ENCODE results near the gene SAMM50.

The SAMM50 gene

GRCh38 chr22:43976861-43977795 is 21.9 kb downstream of the SAMM50 start:
- CTCF ChIA-PET, result interaction anchor here (0.7 kb wide), 1 partner anchor 648 kb away, joined by 4 read pairs; no protein-coding TSS in a partner anchor
- POLR2A ChIA-PET, result no interaction called here
- no peak for TF ChIP-seq ZNF384 (IDR thresholded peaks at IDR 0.05)
- no peak for TF ChIP-seq ELF4 (IDR thresholded peaks at IDR 0.05)
- TF ChIP-seq FOXA1 (IDR thresholded peaks at IDR 0.05), result no peak
- TF ChIP-seq FOXM1 (IDR thresholded peaks at IDR 0.05; ENCODE audit: borderline replicate concordance), result no peak
- no peak for TF ChIP-seq PKNOX1 (IDR thresholded peaks at IDR 0.05)
- TF ChIP-seq SUZ12 (IDR thresholded peaks at IDR 0.05), result no peak
- TF ChIP-seq FOXK2 (IDR thresholded peaks at IDR 0.05), result no peak
- no peak for TF ChIP-seq CTBP1 (IDR thresholded peaks at IDR 0.05; ENCODE audit: borderline replicate concordance)
- no peak for TF ChIP-seq SP1 (IDR thresholded peaks at IDR 0.05)
- no peak for TF ChIP-seq LEF1 (IDR thresholded peaks at IDR 0.05; ENCODE audit: borderline replicate concordance)
- TF ChIP-seq ARNT (IDR thresholded peaks at IDR 0.05), result no peak
- no peak for DNase-seq (ENCODE audit: extremely low spot score)

- TF ChIP-seq ZNF384 (IDR thresholded peaks at IDR 0.05), result no peak
- CTCF ChIA-PET, result no interaction called here
- POLR2A ChIA-PET, result no interaction called here
- DNase-seq (ENCODE audit: extremely low spot score), result no peak
Measured at GRCh38 chr22:43978558-43978957, 23.3 kb downstream of the SAMM50 start.

DNA sequence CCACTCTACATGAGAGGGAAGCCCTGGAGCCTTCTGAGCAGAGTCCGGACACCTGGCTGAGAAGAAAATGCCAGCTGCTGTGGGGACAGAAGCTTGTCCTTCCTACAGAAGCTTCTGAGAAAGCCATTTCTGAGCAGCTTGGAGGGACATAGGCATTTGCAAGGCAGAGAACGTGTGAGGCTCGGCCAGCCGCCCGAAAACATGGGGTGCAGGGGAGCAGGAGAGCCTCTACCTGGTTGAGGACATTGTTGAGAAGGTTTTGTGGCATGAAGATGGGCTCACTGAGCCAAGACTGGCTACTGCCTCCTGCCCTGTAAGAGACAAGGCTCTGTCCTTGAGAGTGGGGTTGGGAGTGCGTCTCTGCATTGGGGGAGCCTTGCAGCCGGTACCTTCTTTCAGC is 25.3 kb downstream of the SAMM50 start:
- ChIA-PET CTCF (no interaction called here), POLR2A (no interaction called here)
- no peak for DNase-seq (ENCODE audit: extremely low spot score)
- no peak for TF ChIP-seq SUZ12 (IDR thresholded peaks at IDR 0.05)

DNA sequence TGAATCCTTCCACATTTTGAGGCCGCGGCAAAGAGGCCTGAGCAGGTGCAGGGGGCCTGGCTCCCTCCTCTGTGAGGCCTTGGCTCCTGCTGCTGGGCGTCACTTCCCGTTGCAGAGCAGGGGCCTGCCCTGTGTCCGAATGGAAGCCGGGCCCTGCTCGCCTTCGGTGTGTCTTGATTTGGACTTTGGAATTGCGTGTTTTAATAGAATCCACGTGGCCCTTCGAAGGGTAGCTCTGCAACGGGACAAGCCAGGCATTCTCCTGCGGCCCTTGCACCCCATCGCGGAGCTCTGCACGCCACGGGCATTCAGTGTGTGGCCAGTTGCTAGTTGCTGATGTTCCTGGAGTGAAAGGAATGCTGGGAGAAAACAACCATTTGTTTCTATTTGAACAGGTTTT is 25.8 kb downstream of the SAMM50 start:
- no peak for TF ChIP-seq SP1 (IDR thresholded peaks at IDR 0.05)
- TF ChIP-seq FOXA1 (IDR thresholded peaks at IDR 0.05), result no peak
- TF ChIP-seq NFRKB (IDR thresholded peaks at IDR 0.05), result no peak
- no peak for TF ChIP-seq ELF4 (IDR thresholded peaks at IDR 0.05)
- ChIA-PET CTCF (no interaction called here), POLR2A (no interaction called here)
- no peak for DNase-seq (ENCODE audit: extremely low spot score)

GRCh38 chr22:43983808-43984207 is 28.6 kb downstream of the SAMM50 start:
- no peak for TF ChIP-seq TARDBP (IDR thresholded peaks at IDR 0.05)
- TF ChIP-seq L3MBTL2 (conservative IDR thresholded peaks at IDR 0.05), result no peak
- TF ChIP-seq PKNOX1 (IDR thresholded peaks at IDR 0.05), result no peak
- TF ChIP-seq FOXA1 (IDR thresholded peaks at IDR 0.05), result no peak
- TF ChIP-seq ARNT (IDR thresholded peaks at IDR 0.05), result no peak
- TF ChIP-seq SUZ12 (IDR thresholded peaks at IDR 0.05), result no peak
- no peak for TF ChIP-seq FOXK2 (IDR thresholded peaks at IDR 0.05)
- no peak for TF ChIP-seq ELF4 (IDR thresholded peaks at IDR 0.05)
- no peak for TF ChIP-seq FOXM1 (IDR thresholded peaks at IDR 0.05; ENCODE audit: borderline replicate concordance)
- TF ChIP-seq NFRKB (IDR thresholded peaks at IDR 0.05), result no peak
- TF ChIP-seq SP1 (IDR thresholded peaks at IDR 0.05), result no peak
- TF ChIP-seq LEF1 (IDR thresholded peaks at IDR 0.05; ENCODE audit: borderline replicate concordance), result no peak
- TF ChIP-seq BHLHE40 (IDR thresholded peaks at IDR 0.05; ENCODE audit: borderline replicate concordance), result no peak
- no peak for TF ChIP-seq ZNF384 (IDR thresholded peaks at IDR 0.05)
- no peak for TF ChIP-seq CTBP1 (IDR thresholded peaks at IDR 0.05; ENCODE audit: borderline replicate concordance)
- TF ChIP-seq HDGF (IDR thresholded peaks at IDR 0.05; ENCODE audit: borderline replicate concordance), result no peak
- ChIA-PET POLR2A (no interaction called here), CTCF (interaction anchor here (1.3 kb wide), 1 partner anchor 9 kb away, joined by 6 read pairs; no protein-coding TSS in a partner anchor)
- DNase-seq (ENCODE audit: extremely low spot score), result no peak

- no peak for TF ChIP-seq ARNT (IDR thresholded peaks at IDR 0.05)
- TF ChIP-seq LEF1 (IDR thresholded peaks at IDR 0.05; ENCODE audit: borderline replicate concordance), result no peak
- no peak for TF ChIP-seq CTBP1 (IDR thresholded peaks at IDR 0.05; ENCODE audit: borderline replicate concordance)
- TF ChIP-seq HDGF (IDR thresholded peaks at IDR 0.05; ENCODE audit: borderline replicate concordance), result no peak
- TF ChIP-seq FOXM1 (IDR thresholded peaks at IDR 0.05; ENCODE audit: borderline replicate concordance), result no peak
- TF ChIP-seq SP1 (IDR thresholded peaks at IDR 0.05), result no peak
- ChIA-PET POLR2A (no interaction called here), CTCF (no interaction called here)
- DNase-seq (ENCODE audit: extremely low spot score), result no peak
Measured at GRCh38 chr22:43985532-43985931, 30.3 kb downstream of the SAMM50 start.

- DNase-seq (ENCODE audit: extremely low spot score), result no peak
- ChIA-PET POLR2A (interaction anchor here (1.2 kb wide), 1 partner anchor 33 kb away, joined by 4 read pairs; the partner anchor contains the start of gene SAMM50), CTCF (no interaction called here)
Measured at GRCh38 chr22:43988116-43988820, 33.0 kb downstream of the SAMM50 start.

More at GRCh38 chr22:43988116-43988820, 33.0 kb downstream of the SAMM50 start:
- TF ChIP-seq HDGF (IDR thresholded peaks at IDR 0.05; ENCODE audit: borderline replicate concordance), result no peak
- no peak for TF ChIP-seq ELF4 (IDR thresholded peaks at IDR 0.05)
